ENCODE data around the gene SCAF1.

DNA sequence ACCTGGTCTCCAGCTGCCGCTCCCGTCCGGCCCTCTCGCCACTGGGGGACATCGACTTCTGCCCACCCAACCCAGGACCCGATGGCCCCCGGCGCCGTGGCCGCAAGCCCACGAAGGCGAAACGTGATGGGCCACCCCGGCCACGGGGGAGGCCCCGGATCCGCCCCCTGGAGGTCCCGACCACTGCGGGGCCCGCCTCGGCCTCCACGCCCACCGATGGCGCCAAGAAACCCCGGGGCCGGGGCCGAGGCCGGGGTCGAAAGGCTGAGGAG lies 44.4 kb upstream of the SCAF1 start:
- TF ChIP-seq, protein P1, sequence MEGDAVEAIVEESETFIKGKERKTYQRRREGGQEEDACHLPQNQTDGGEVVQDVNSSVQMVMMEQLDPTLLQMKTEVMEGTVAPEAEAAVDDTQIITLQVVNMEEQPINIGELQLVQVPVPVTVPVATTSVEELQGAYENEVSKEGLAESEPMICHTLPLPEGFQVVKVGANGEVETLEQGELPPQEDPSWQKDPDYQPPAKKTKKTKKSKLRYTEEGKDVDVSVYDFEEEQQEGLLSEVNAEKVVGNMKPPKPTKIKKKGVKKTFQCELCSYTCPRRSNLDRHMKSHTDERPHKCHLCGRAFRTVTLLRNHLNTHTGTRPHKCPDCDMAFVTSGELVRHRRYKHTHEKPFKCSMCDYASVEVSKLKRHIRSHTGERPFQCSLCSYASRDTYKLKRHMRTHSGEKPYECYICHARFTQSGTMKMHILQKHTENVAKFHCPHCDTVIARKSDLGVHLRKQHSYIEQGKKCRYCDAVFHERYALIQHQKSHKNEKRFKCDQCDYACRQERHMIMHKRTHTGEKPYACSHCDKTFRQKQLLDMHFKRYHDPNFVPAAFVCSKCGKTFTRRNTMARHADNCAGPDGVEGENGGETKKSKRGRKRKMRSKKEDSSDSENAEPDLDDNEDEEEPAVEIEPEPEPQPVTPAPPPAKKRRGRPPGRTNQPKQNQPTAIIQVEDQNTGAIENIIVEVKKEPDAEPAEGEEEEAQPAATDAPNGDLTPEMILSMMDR (IDR thresholded peaks at IDR 0.05; ENCODE audit: insufficient read depth, low read depth, low read length): no peak
- TF ChIP-seq EZH2 (IDR thresholded peaks at IDR 0.05; ENCODE audit: insufficient read depth, low read length): no peak

Data from astrocyte (in vitro differentiated cells and primary cell).